ENCODE results near the gene SRPK2.

DNA sequence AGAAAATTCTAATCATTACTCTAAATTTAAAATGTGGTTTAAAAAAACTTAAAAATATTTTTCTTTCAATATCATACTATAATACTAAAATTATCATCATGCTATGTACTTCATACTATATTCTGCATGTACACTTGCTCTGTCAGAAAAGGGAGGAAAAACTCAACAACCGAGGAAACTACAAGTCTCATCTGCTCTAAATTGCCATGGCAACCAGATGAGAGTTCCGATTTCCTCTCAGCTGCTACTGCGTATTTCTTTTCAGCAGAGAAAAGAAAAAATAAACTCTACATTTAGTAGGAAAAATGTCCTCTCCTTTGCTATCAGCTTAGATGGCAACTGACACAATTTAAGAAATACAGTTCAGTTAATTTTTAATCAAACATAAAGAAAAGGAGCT, 178.9 kb downstream of the SRPK2 start:
- TF ChIP-seq, protein P1, sequence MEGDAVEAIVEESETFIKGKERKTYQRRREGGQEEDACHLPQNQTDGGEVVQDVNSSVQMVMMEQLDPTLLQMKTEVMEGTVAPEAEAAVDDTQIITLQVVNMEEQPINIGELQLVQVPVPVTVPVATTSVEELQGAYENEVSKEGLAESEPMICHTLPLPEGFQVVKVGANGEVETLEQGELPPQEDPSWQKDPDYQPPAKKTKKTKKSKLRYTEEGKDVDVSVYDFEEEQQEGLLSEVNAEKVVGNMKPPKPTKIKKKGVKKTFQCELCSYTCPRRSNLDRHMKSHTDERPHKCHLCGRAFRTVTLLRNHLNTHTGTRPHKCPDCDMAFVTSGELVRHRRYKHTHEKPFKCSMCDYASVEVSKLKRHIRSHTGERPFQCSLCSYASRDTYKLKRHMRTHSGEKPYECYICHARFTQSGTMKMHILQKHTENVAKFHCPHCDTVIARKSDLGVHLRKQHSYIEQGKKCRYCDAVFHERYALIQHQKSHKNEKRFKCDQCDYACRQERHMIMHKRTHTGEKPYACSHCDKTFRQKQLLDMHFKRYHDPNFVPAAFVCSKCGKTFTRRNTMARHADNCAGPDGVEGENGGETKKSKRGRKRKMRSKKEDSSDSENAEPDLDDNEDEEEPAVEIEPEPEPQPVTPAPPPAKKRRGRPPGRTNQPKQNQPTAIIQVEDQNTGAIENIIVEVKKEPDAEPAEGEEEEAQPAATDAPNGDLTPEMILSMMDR (IDR thresholded peaks at IDR 0.05; ENCODE audit: low read depth, low read length), result no peak
- TF ChIP-seq POLR2A (IDR thresholded peaks at IDR 0.05; ENCODE audit: extremely low read depth, insufficient read length), result no peak
- TF ChIP-seq, protein P2, sequence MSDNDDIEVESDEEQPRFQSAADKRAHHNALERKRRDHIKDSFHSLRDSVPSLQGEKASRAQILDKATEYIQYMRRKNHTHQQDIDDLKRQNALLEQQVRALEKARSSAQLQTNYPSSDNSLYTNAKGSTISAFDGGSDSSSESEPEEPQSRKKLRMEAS (IDR thresholded peaks at IDR 0.05; ENCODE audit: low read depth, low read length), result no peak
- no peak for TF ChIP-seq MYC (IDR thresholded peaks at IDR 0.05; ENCODE audit: low read depth, low read length)

Data from NB4 (cell line).